Measurements from ENCODE around the gene LRRC45.

Gene LRRC45

GRCh38 chr17:82022310-82022980 is 660 bp upstream of the LRRC45 start, which contains the start of gene CENPX (continued):
- TF ChIP-seq KLF7 (tag by site-specific recombination; IDR thresholded peaks at IDR 0.05; ENCODE audit: borderline replicate concordance) (peak; percentile 17; the same call in 1 of the 2 replicates), ZNF548 (tag by site-specific recombination; IDR thresholded peaks at IDR 0.05) (no peak), ZNF26 (tag by site-specific recombination; IDR thresholded peaks at IDR 0.05) (no peak), ZBTB48 (tag by site-specific recombination; IDR thresholded peaks at IDR 0.05) (0 out of 2 replicates have a peak, but pooled peaks have one; percentile 33), ZNF791 (tag by site-specific recombination; IDR thresholded peaks at IDR 0.05) (no peak), ZNF426 (tag by site-specific recombination; IDR thresholded peaks at IDR 0.05) (no peak), YY1 (tag by site-specific recombination; IDR thresholded peaks at IDR 0.05) (peak; percentile 40; the same call in 1 of the 2 replicates), ZNF530 (tag by site-specific recombination; IDR thresholded peaks at IDR 0.05; ENCODE audit: low read depth) (no peak), GLI4 (tag by site-specific recombination; IDR thresholded peaks at IDR 0.05) (peak; percentile 64; the same call in 1 of the 2 replicates), PBX3 (CRISPR knock-in tag; IDR thresholded peaks at IDR 0.05) (peak; percentile 82; the same call in 1 of the 2 replicates), ZNF155 (tag by site-specific recombination; IDR thresholded peaks at IDR 0.05) (no peak), SP7 (tag by site-specific recombination; IDR thresholded peaks at IDR 0.05) (peak; percentile 57)

GRCh38 chr17:82023447-82024241 is 539 bp downstream of the LRRC45 start:
- Histone ChIP-seq H3K4me1 (ENCODE audit: control insufficient read depth, insufficient read depth, low read length) (peaks cover 11% of the 10 kb centered on the region), H3K9me3 (ENCODE audit: control insufficient read depth, insufficient read depth, low read depth, low read length) (no peaks in the 10 kb centered on the region), H3K4me3 (ENCODE audit: low read depth, low read length) (peak overlapping the region; percentile 78), H3K36me3 (ENCODE audit: control insufficient read depth in 2 of 2, insufficient read depth in 1 of 2, low read length in 2 of 2) (peaks cover 0 to 54% of the 10 kb centered on the region in 2 experiments; a peak in 2 of 3 replicates), H3K27ac (ENCODE audit: extremely low read depth, low read depth, low read length) (peak overlapping the region; percentile 94)
- CTCF ChIA-PET: interaction anchor here (0.6 to 7.6 kb wide), 6 partner anchors 14 to 1053 kb away, joined by 3 to 105 read pairs (median 4); partner anchors contain the start of genes DCXR and NOTUM
- POLR2A ChIA-PET: interaction anchor here (0.7 to 5.1 kb wide), 22 partner anchors 7 to 321 kb away, joined by 3 to 61 read pairs (median 6); partner anchors contain the start of genes DCXR, FASN, MRPL12 and NPB
- TF ChIP-seq GFI1B (tag by site-specific recombination; IDR thresholded peaks at IDR 0.05) (no peak), TCF7L2 (IDR thresholded peaks at IDR 0.05; ENCODE audit: borderline replicate concordance, low read depth, low read length) (no peak), ZNF311 (tag by site-specific recombination; IDR thresholded peaks at IDR 0.05; ENCODE audit: borderline replicate concordance) (no peak), ZNF362 (tag by site-specific recombination; IDR thresholded peaks at IDR 0.05) (no peak), ZNF600 (tag by site-specific recombination; IDR thresholded peaks at IDR 0.05) (peak; percentile 89), GLI4 (tag by site-specific recombination; IDR thresholded peaks at IDR 0.05) (no peak), ZNF585B (tag by site-specific recombination; IDR thresholded peaks at IDR 0.05) (0 out of 2 replicates have a peak, but pooled peaks have one; percentile 11), ZNF221 (tag by site-specific recombination; IDR thresholded peaks at IDR 0.05; ENCODE audit: borderline replicate concordance) (no peak), PRDM4 (tag by site-specific recombination; IDR thresholded peaks at IDR 0.05) (no peak), ZBTB49 (tag by site-specific recombination; IDR thresholded peaks at IDR 0.05; ENCODE audit: low read depth) (no peak)

All from HEK293 (cell line).